ENCODE data around the gene EIF2S1. TPM values are rescaled to one million over a fixed set of nuclear protein-coding genes. Genes with fewer than 3 reads are reported as not detected.
"Not testable (repeated sequence)": the region's sequence is repeated elsewhere in the genome, so short reads cannot be mapped to it uniquely, and the experiment has no call there.

The EIF2S1 gene
- 127 and 134 TPM in 2 replicates for total RNA-seq

- intact Hi-C loops (cut with micrococcal nuclease): loop anchor here (1.0 to 10.0 kb wide), 12 partner anchors 119 to 1795 kb away; partner anchors contain the start of genes ARG2, DCAF5, GPHN and PALS1
Observed at GRCh38 chr14:67359775-67360469, at the start of gene EIF2S1, which contains the start of gene ATP6V1D. Gene EIF2S1, plus strand, starts transcription at chr14:67360328. Its CDS starts 4,440 bp downstream, at chr14:67364768. Gene ATP6V1D, minus strand, starts transcription at chr14:67359804. Its CDS starts 106 bp downstream, at chr14:67359698.

GRCh38 chr14:67311868-67312267, 48.3 kb upstream of the EIF2S1 start:
- intact Hi-C loops (cut with micrococcal nuclease): no loop called here

- intact Hi-C loops (cut with micrococcal nuclease): no loop called here
Observed at GRCh38 chr14:67313153-67313552, 47.0 kb upstream of the EIF2S1 start.

GRCh38 chr14:67317822-67318221, 42.3 kb upstream of the EIF2S1 start:
- intact Hi-C loops (cut with micrococcal nuclease): no loop called here

GRCh38 chr14:67319142-67319541, 41.0 kb upstream of the EIF2S1 start:
- intact Hi-C loops (cut with micrococcal nuclease): no loop called here

- intact Hi-C loops (cut with micrococcal nuclease): not testable (repeated sequence)
Observed at GRCh38 chr14:67329666-67330065, 30.5 kb upstream of the EIF2S1 start.

- intact Hi-C loops (cut with micrococcal nuclease): no loop called here
Observed at GRCh38 chr14:67331368-67332125, 28.6 kb upstream of the EIF2S1 start.

- intact Hi-C loops (cut with micrococcal nuclease): no loop called here
Observed at GRCh38 chr14:67332468-67332867, 27.7 kb upstream of the EIF2S1 start.

GRCh38 chr14:67335781-67336180, 24.3 kb upstream of the EIF2S1 start:
- intact Hi-C loops (cut with micrococcal nuclease): loop anchor here (2.0 kb wide), 1 partner anchor 169 kb away; no protein-coding TSS in a partner anchor

GRCh38 chr14:67341231-67341630, 18.9 kb upstream of the EIF2S1 start:
- intact Hi-C loops (cut with micrococcal nuclease): not testable (repeated sequence)

- intact Hi-C loops (cut with micrococcal nuclease): no loop called here
Observed at GRCh38 chr14:67343601-67344230, 16.4 kb upstream of the EIF2S1 start.

- intact Hi-C loops (cut with micrococcal nuclease): no loop called here
Observed at GRCh38 chr14:67345583-67345982, 14.5 kb upstream of the EIF2S1 start.

GRCh38 chr14:67352055-67352454, 8.1 kb upstream of the EIF2S1 start:
- intact Hi-C loops (cut with micrococcal nuclease): no loop called here

- intact Hi-C loops (cut with micrococcal nuclease): no loop called here
Observed at GRCh38 chr14:67357186-67357968, 2.8 kb upstream of the EIF2S1 start.

- intact Hi-C loops (cut with micrococcal nuclease): no loop called here
Observed at GRCh38 chr14:67357969-67358354, 2.2 kb upstream of the EIF2S1 start.

- intact Hi-C loops (cut with micrococcal nuclease): loop anchor here (1.0 kb wide), 4 partner anchors 241 to 851 kb away; partner anchors contain the start of genes ARG2, GPHN and PIGH
Observed at GRCh38 chr14:67358924-67359774, 979 bp upstream of the EIF2S1 start.

- intact Hi-C loops (cut with micrococcal nuclease): loop anchor here (1.0 to 10.0 kb wide), 8 partner anchors 119 to 1794 kb away; partner anchors contain the start of genes DCAF5, PALS1, RAD51B and RDH11
Observed at GRCh38 chr14:67360470-67361206, 510 bp downstream of the EIF2S1 start.

- intact Hi-C loops (cut with micrococcal nuclease): loop anchor here (10.0 kb wide), 1 partner anchor 1789 kb away; the partner anchor contains the start of gene DCAF5
Observed at GRCh38 chr14:67365476-67365875, 5.3 kb downstream of the EIF2S1 start.

- intact Hi-C loops (cut with micrococcal nuclease): no loop called here
Observed at GRCh38 chr14:67370830-67371229, 10.7 kb downstream of the EIF2S1 start.
